Hippocampal formation (tissue), 2 donors: ENCODE results near the gene OSTN.
"Not testable (repeated sequence)": the region's sequence is repeated elsewhere in the genome, so short reads cannot be mapped to it uniquely, and the experiment has no call there.

Experiments used
- DNase-seq, 2 donors: peaks; one replicate each; lab custom pipeline; 2025; lab: John Stamatoyannopoulos, UW

The OSTN gene, protein sequence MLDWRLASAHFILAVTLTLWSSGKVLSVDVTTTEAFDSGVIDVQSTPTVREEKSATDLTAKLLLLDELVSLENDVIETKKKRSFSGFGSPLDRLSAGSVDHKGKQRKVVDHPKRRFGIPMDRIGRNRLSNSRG

DNA sequence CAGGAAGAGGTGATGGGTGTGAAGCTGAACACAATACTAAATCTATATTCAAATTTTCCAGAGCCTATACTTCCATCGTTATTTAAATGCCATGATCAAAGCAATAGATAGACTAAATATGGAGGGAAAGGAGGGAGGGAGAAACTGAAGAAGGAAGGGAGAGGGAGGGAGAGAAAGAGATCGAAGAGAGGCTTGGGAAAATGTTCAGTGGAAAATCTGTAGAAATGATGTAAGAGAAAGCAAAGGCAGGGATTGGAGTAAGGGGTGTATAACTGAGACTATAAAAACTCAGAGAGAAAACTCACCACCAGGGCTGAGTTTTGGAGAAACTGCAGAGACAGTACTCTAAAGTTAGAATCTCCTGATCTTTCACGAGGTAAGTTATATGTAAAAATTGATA is at the start of gene OSTN:
OSTN (plus strand) TSS at position 310 of the 400 bp plus-strand sequence. CDS start 13,292 bp downstream, outside the sequence.
- DNase-seq, result no peak

DNA sequence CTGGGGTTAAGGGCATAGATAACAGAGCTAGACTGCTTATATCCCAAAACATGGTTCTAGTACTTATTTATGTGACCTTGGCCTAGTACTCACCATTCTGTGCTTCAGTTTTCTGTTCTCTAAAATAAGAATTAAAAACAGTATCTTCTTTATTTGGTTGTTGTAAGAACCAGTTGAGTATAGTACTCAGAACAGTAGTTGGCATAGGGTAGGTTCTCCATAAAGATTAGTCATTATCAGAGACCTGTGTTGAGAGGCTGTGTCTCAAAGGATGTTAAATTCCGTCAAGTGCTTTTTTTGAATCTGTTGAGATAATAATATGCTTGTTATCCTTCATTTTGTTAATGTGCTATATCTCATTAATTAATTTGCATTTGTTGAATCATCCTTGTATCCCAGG is 47.4 kb upstream of the OSTN start:
- no peak for DNase-seq

DNA sequence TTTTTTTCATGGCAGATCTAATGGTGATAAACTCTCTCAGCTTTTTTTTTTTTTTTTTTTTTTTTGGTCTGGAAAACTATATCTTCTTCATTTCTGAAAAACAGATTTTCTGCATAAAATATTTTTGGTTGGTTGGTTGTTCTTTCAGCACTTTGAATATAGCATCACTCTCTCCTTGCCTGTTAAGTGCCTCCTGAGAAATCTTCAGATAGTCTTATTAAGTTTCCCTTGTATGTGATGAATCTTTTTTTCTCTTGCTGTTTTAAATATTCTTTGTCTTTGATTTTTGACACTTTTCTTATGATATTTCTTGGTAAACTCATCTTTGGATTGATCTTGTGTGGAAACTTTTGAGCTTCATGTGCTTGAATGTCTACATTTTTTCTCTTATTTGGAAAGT is 44.2 kb upstream of the OSTN start:
- no peak for DNase-seq

DNA sequence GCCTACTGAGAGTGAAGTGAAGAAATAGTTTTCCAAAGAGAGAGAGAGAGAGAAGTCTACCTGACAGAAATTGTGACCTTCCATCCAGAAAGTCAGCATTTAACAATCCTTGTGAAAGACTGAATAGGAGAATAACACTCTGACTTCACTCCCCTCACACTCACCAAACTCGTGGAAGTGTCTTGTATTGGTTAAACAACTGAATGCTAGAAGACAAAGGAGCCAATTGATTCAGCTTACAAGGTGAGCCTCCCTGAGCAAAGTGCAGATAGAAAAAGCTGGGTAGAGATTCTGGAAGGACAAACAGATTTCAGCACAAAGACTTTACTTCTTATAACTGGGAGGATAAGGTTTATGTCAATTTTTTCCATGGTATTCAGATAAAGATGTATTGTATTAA is 40.8 kb upstream of the OSTN start:
- no peak for DNase-seq

DNA sequence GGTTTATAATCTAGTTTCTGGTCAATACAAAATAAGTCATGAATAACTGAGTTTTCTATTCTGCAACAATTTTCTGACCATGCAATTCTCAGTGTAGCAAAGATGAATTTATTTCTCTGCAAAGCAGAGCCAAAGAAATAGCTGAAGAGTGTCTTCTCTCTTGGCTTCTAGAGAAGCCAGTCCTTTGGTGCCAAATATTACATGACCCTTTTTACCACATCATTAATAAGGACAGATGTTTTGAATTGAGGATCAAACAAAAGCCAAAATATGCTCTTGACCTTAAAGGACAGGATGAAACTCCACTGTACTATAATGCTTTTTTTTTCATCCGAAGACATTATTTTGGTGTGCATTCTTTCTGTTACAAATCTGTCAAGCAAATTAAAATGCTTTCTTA is 40.2 kb upstream of the OSTN start:
- no peak for DNase-seq

DNA sequence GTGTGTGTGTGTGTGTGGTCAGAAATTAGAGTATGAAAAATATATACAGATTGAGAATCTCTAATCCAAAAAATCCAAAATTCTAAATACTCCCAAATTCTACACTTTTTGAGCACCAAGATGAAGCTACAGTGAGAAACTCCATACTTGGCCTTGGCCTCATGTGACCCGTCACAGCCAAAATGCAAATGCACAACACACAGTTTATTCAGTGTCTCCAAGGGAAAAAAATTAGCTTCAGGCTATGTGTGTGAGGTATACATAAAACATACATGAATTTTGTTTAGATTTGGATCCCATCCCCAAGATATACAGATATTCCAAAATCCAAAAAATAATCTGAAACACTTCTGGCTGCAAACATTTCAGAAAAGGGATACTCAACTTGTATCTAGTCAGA is 33.2 kb upstream of the OSTN start:
- no peak for DNase-seq

DNA sequence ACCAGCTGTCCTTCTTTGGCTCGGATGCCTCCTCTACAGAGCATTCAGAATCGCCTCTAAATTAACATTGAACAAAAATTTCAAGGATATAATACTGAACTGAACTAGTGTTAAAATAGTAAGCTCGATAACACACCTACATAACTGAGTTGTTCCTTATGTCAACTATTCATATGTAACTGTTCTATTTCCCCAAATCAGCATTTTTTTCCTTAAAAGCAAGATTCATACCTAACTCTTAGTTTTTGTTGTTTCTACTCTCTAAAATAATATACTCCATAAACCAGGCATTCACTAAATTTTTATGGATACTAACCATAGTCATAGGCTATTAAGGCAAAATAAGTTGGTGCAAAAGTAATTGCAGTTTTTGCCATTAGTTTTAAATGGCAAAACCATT is 32.7 kb upstream of the OSTN start:
- no peak for DNase-seq

DNA sequence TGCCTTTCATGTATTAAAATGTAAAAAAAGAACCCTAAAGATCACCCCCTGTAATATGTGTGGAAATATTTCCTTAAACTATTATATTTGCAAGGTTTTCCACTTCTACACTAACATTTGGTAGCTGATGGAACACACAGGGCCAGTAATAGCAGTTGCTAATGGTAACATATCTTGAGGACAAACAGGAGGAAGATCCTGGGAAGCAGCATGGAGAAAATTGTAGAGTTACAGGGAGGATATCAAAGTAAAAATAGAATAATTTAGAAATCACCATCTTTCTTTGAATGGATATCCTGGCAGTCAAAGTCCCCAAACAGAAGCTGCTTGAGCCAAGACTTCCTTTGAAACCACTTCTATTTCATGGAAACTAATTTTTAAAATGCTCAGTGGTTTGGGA is 29.5 kb upstream of the OSTN start:
- no peak for DNase-seq

DNA sequence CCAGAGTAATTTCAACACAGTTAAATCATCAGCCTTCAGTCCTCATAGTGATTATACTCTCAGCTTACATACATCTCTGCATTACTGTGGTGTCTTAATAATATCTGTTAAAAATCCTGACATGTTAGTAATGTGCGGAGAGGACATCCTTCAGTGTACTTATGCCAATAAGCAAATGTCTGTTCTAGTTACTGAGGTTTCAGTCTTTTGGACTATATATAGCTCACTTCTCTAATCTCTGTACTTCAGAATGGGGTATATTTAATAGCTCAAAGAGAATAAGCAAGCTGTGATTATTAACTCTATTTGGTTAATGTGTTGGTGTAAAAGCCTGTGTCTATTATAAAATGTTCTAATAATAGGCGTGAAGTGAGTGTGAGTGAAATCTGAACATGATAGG is 28.9 kb upstream of the OSTN start:
- DNase-seq, result no peak

DNA sequence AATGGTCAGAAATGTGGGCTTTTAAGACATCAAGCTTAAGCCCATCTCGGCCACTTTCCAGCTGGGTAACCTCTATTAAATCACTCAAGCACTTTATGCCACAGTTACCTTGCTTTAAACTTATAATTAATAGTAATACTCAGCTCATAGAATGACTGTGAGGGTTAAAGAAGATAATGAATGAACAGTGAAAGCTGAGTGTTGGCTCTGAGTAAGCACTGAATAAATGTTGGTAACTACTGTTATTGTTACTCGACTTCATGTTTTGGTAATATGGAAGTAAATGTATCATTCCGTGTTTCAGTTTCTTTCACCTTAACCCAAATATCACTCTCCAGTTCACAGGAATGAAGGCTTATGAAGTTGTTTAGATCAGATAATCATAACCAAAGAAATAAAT is 23.9 kb upstream of the OSTN start:
- no peak for DNase-seq

DNA sequence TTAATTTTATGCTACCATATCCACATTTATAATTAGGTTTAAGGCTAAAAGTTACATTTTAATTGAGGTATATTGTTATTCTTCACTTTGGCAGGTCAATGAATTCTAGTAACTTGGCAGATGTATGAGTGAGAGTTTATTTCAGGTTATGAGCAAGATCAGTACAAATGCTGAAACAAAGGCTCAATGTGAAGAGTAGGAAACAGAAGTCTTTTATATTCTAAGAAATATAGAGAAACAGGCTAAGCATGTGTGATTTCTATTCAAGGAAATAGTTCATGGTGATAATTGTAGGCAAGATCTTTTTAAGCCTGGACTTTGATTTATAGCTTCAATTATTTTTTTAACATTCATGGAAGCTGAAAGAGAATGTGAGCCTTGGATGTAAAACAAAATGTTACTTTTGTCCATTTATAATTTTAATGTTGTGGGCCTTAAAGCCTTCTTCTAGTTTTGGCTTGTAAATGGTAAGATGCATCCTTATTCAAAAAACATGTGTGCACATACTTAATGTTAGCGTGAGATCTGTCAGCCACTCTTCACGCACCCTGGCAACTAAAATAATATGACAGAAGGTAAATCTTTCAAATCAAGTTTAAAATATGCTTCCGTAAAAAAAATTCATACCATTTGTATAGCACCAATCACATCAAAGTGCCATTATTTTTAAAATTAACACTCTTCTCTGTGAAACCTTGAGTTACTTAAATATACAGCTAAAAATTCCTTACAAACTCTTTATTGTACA is 22.8 kb upstream of the OSTN start:
- DNase-seq, result peak in 1 of 2 donors; percentile 14

DNA sequence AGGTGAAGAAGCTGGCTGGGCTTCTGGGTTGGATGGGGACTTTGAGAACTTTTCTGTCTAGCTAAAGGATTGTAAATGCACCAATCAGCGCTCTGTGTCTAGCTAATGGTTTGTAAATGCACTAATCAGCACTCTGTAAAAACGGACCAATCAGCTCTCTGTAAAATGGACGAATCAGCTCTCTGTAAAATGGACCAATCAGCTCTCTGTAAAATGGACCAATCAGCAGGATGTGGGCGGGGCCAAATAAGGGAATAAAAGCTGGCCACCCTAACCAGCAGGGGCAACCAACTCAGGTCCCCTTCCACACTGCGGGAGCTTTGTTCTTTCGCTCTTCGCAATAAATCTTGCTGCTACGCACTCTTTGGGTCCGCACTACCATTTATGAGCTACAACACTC is 13.7 kb upstream of the OSTN start:
- DNase-seq, result not testable (repeated sequence)

DNA sequence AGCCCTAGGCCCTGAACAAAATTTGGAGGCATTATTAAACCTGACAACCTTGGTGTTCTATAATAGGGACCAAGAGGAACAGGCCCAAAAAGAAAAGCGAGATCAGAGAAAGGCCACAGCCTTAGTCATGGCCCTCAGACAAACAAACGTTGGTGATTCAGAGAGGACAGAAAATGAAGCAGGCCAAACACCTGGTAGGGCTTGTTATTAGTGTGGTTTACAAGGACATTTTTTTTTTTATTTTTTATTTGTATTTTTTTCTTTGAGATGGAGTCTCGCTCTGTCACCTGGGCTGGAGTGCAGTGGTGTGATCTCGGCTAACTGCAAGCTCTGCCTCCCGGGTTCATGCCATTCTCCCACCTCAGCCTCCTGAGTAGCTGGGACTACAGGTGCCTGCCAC is 10.8 kb upstream of the OSTN start:
- DNase-seq, result not testable (repeated sequence)

DNA sequence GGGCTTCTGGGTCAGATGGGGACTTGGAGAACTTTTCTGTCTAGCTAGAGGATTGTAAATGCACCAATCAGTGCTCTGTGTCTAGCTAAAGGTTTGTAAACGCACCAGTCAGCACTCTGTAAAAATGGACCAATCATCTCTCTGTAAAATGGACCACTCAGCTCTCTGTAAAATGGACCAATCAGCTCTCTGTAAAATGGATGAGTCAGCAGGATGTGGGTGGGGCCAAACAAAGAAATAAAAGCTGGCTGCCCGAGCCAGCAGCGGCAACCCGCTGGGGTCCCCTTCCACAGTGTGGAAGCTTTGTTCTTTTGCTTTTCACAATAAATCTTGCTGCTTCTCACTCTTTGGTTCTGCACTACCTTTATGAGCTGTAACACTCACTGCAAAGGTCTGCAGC is 6.8 kb upstream of the OSTN start:
- not testable (repeated sequence) for DNase-seq

DNA sequence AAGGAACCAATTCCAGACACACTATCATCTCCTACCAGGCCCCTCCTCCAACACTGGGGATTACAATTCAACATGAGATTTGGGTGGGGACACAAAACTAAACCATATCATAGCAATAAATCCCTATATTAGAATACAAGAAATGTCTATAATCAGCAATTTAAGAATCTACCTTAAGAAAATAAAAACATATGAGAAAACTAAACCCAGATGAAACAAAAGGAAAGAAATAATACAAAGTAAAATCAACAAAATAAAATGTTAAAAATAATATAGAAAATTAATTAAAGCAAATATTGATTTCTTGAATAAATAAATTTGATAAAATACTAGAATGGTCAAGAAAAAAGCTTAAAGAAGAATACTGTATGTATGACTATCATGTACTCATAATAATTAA is 6.1 kb upstream of the OSTN start:
- no peak for DNase-seq

DNA sequence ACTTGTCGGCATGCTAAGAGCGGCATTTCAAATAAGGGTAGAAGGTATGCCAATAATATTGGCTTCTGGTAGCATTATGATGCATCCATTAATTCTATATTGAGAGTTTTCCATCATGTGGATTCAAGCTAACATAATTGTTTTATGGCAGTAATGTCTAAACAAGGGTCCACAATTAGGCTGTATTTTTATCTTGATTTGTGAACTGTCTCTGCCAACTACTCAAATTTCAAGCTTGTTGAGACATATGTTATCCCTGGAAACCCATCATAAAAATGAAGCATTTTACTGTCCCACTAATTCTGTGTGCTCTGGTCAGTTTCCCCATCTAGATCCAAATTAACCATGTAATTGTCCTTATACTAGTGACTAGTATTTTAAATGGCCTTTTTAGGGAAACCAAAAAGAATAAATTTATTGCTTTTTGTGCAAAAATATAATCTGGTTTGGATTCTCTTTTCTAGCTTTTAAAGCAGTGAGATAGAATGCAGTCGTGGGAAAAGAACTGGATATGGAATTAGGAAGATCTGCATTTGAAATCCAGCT is 1.2 kb upstream of the OSTN start:
- DNase-seq, result no peak

DNA sequence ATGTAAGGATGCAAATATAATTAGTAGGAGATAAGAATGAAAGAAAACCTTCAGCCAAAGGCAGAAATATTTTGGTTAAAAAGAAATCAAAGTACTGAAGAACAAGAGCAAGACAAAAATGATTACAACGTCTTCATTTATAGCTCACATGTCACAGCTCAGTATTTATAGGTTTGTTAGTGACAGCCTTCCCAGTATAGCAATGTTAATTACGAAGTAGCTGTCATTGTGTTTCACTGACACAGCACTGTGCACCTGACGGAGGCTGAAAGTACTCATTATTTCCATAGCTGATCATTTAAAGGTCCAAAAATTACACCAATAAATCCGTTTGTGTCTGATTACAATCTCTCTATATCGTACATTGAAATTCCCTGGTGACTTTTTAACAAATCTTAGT is 561 bp upstream of the OSTN start:
- no peak for DNase-seq

DNA sequence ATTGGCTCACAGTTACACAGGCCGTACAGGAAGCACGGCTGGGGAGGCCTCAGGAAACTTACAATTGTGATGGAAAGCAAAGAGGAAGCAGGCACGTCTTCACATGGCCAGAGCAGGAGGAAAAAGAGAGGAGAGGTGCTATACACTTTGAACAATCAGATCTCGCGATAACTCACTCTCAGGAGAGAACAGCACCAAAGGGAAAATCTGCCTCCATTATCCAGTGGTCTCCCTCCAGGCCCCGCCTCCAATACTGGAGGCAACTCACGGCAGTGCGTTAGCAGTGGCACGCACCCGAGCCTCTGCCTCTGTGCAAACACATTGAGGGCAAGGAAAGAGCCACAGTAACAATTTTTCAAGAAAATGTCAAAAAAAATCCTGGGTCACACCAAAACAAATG is 11.0 kb downstream of the OSTN start:
- DNase-seq, result no peak

DNA sequence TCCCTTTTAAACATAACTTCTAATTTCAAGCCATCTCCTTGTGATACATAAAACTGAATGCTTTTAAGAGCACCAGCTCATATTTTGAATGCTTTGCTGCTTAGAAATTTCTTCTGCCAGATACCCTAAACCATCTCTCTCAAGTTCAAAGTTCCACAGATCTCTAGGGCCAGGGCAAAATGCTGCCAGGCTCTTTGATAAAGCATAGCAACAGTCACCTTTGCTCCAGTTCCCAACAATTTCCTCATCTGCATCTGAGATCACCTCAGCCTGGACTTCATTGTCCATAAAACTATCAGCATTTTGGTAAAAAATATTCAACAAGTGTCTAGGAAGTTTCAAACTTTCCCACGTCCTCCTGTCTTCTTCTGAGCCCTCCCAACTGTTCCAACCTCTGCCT is 17.5 kb downstream of the OSTN start:
- DNase-seq, result no peak

DNA sequence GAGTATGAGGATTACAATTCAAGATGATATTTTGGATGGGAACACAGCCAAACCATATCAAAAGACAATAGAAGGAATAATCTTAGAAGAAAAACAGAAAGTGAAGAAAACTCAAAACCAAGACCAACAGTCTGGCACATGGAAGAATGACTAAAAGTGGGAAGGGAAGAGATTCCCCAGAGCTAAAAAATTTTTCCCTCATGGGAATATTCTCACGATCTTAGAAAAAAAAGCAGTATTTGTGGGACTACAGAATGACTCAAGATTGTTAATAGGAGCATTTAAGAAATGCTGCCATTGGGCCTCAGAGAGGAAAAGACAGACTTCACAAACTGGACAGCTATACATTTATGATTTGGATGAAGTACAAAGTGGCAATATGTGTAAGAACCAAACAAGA is 18.3 kb downstream of the OSTN start:
- DNase-seq, result no peak

DNA sequence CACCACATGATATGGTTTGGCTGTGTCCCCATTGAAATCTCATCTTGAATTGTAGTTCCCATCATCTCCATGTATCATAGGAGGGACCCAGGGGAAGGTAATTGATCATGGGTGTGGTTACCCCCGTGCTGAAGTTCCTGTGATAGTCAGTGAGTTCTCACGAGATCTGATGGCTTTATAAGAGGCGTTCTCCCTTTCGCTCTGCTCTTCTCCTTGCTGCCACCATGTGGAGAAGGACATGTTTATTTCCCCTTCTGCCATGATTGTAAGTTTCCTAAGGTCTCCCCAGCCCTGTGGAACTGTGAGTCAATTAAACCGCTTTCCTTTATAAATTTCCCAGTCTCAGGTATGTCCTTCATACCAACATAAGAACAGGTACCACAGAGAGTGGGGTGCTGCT is 21.9 kb downstream of the OSTN start:
- no peak for DNase-seq

DNA sequence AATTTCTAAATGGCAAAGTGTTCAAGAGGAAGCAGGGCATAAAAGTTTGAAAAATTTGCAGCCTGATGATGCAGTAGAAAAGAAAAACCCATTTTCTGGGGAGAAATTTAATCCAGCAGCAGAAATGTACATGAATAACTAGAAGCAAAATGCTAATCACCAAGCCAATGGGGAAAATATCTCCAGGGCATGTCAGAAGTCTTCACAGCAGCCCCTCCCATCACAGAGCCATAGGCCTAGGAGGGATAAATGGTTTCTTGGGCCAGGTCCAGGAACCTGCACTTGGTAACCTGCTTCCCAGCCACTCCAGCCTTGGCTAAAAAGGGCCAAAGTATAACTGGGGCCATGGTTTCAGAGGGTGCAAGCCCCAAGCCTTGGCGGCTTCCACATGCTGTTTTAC is 22.6 kb downstream of the OSTN start:
- DNase-seq, result no peak

DNA sequence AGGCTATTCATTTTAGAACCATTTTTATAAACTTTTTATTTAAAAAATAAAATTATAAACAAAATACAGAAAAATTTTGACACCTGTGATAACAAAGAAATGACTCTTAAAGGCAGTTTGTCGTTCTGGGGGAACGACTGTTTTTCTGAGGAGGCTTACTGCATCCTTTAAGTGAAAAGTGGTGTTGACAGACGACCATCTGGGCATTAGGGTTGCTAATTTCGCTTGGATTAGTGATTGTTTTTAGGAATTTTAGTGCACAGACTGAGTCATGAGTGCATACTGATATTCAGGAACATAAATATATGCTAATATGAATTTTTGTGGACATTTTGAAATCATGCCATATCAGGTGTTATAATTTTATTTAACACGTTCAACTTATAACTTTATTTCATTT is 28.5 kb downstream of the OSTN start:
- no peak for DNase-seq

DNA sequence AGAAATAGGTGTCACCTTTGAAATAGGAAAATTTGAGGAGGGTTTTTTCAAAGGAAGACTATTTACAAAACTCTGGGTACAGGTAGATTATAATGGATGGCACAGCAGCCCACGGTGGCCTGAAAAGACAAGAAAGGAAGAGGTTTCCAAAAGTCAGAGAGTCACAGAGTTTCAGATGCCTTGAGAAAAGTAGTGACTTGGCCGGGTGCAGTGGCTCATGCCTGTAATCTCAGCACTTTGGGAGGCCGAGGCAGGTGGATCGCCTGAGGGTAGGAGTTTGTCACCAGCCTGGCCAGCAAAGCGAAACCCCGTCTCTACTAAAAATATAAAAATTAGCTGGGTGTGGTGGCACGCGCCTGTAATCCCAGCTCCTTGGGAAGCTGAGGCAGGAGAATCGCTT is 35.2 kb downstream of the OSTN start:
- no peak for DNase-seq
